Stimulated activated naive CD4-positive, alpha-beta T cell (primary cell): Measurements from ENCODE around the gene SETD7.

Source experiments
- DNase-seq, 6 experiments: peaks; one replicate each; lab custom pipeline; 2025; lab: John Stamatoyannopoulos, UW

SETD7 gene

GRCh38 chr4:139574641-139575040, 18.6 kb upstream of the SETD7 start:
- DNase-seq = no peak

GRCh38 chr4:139568206-139568955, 12.4 kb upstream of the SETD7 start:
- no peak for DNase-seq

- DNase-seq = no peak
These were observed 11.3 kb upstream of the SETD7 start for GRCh38 chr4:139567159-139567870.

- peak in 1 of 6 experiments; percentile 2 for DNase-seq
These were observed 8.5 kb upstream of the SETD7 start for GRCh38 chr4:139564502-139564901.

- DNase-seq = no peak
These were observed 7.5 kb upstream of the SETD7 start for GRCh38 chr4:139563515-139563914.

- DNase-seq = no peak
These were observed 6.8 kb upstream of the SETD7 start for GRCh38 chr4:139562839-139563238.

- DNase-seq = no peak
These were observed 6.2 kb upstream of the SETD7 start for GRCh38 chr4:139562067-139562684.

- DNase-seq = peak in 3 of 6 experiments; percentile 17 to 37 (median 24)
These were observed 4.5 kb upstream of the SETD7 start for GRCh38 chr4:139560406-139561104.

GRCh38 chr4:139559687-139560086, 3.7 kb upstream of the SETD7 start:
- no peak for DNase-seq

GRCh38 chr4:139559089-139559479, 3.1 kb upstream of the SETD7 start:
- DNase-seq = no peak

- DNase-seq = no peak
These were observed 2.4 kb upstream of the SETD7 start for GRCh38 chr4:139558235-139559088.

GRCh38 chr4:139557556-139558110, 1.6 kb upstream of the SETD7 start:
- DNase-seq = peak in 2 of 6 experiments; percentile 5 to 20

- DNase-seq = peak; percentile 36 to 80 (median 58)
These were observed 921 bp upstream of the SETD7 start for GRCh38 chr4:139556724-139557555.

- DNase-seq = peak in 1 of 6 experiments; percentile 69
These were observed 331 bp downstream of the SETD7 start for GRCh38 chr4:139555705-139556070.

- DNase-seq = peak; percentile 77 to 92 (median 86)
These were observed 920 bp downstream of the SETD7 start for GRCh38 chr4:139554893-139555704.

- no peak for DNase-seq
These were observed 1.5 kb downstream of the SETD7 start for GRCh38 chr4:139554642-139554892.

GRCh38 chr4:139553751-139554641, 2.0 kb downstream of the SETD7 start:
- no peak for DNase-seq

GRCh38 chr4:139552517-139553307, 3.3 kb downstream of the SETD7 start:
- no peak for DNase-seq
